AG04449 (cell line): ENCODE measurements around the gene EEPD1.

Experiments used
- CTCF ChIA-PET: fragments of 350-600 bp; formaldehyde crosslinking; extraction: SDS; loops from one replicate; lab custom pipeline; 2021; ENCODE audit warnings: antibody characterized with exemption; lab: Yijun Ruan, JAX
- POLR2A ChIA-PET: fragments of 400-600, 350-600 bp; formaldehyde crosslinking; extraction: SDS; loops from one replicate; lab custom pipeline; 2020; ENCODE audit warnings: antibody characterized with exemption, inconsistent platforms; lab: Yijun Ruan, JAX
- DNase-seq: peaks from one replicate; pipeline ENCODE4 v3.0.0-alpha.2; 2010; ENCODE audit warnings: low read depth, low spot score
- H3K4me3 ChIP-seq: 2 replicates; pipeline ENCODE4 v1.5.1; 2011; ENCODE audit warnings: low read depth, mild to moderate bottlenecking, control low read depth, low read length
- TF ChIP-seq, protein P1 (sequence below): IDR thresholded peaks from one replicate; pipeline ENCODE4 v1.5.1; 2011; ENCODE audit warnings: mild to moderate bottlenecking, moderate library complexity, low read length, control low read depth, inconsistent platforms; ENCODE audit not compliant: insufficient read depth; ENCODE audit errors: missing control alignments

EEPD1 gene

DNA sequence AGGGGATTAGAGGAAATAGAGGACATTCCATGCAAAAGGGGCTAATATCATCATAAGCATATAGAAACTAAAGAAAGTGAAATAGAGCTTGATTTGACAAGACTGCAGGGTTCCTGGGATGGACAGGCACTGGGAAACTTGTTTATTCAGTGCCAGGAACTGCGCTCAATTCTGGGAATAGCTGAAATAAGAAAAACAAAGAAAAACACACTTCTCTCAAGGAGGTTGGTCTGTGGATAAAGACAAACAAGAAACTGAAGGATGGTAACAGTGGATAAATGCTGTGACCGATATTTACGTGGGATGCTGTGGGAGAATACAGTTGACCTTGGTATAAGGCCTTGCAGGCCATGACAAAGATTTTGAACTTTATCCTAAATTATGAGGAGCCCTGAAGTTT is 195.7 kb downstream of the EEPD1 start:
- ChIA-PET POLR2A (interaction anchor here (0.6 to 1.1 kb wide), 2 partner anchors 15 to 654 kb away, joined by 3 read pairs; partner anchors contain the start of gene HERPUD2), CTCF (interaction anchor here (0.8 to 2.7 kb wide), 5 partner anchors 10 to 363 kb away, joined by 3 to 17 read pairs (median 3); a partner anchor contains a TSS)
- no peak overlapping the region for H3K4me3 ChIP-seq
- TF ChIP-seq, protein P1, sequence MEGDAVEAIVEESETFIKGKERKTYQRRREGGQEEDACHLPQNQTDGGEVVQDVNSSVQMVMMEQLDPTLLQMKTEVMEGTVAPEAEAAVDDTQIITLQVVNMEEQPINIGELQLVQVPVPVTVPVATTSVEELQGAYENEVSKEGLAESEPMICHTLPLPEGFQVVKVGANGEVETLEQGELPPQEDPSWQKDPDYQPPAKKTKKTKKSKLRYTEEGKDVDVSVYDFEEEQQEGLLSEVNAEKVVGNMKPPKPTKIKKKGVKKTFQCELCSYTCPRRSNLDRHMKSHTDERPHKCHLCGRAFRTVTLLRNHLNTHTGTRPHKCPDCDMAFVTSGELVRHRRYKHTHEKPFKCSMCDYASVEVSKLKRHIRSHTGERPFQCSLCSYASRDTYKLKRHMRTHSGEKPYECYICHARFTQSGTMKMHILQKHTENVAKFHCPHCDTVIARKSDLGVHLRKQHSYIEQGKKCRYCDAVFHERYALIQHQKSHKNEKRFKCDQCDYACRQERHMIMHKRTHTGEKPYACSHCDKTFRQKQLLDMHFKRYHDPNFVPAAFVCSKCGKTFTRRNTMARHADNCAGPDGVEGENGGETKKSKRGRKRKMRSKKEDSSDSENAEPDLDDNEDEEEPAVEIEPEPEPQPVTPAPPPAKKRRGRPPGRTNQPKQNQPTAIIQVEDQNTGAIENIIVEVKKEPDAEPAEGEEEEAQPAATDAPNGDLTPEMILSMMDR: no peak
- no peak for DNase-seq

DNA sequence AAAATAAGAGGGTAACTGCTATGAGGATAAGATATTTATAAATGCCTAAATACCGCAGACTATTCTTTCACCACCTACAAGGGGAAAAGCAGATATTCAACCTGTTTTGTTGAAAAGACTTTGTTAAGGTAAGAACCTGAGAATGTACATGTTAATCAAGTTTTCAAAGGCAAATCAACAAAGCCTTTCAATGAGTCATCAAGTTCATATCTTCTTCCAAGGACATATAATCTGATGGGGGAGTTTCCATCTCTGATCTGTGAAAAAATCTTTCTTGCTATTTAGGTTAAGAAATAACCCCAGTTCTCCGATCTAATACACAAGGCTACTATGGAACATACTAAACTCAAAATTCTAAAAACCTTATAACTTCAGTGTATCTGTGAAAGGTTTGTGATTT is 196.6 kb downstream of the EEPD1 start:
- CTCF ChIA-PET: no interaction called here
- no peak for DNase-seq

More for the DNA sequence above, 196.6 kb downstream of the EEPD1 start:
- no peak overlapping the region for H3K4me3 ChIP-seq
- POLR2A ChIA-PET: no interaction called here
- TF ChIP-seq, protein P1: no peak
